Endothelial cell of umbilical vein (primary cell): ENCODE results near the gene GLCE. TPM values are rescaled to one million over a fixed set of nuclear protein-coding genes. Genes with fewer than 3 reads are reported as not detected.

Experiments used
- BruUV-seq: library from RNA; stranded (reverse); fragments of 400-500 nt; replicated peaks from 2 replicates; lab custom pipeline; 2021; lab: Mats Ljungman, UMichigan
- CTCF ChIA-PET: fragments of 300-600, 350-600 bp; sonication (Branson Sonifier 250); formaldehyde crosslinking; loops from one replicate; lab custom pipeline; 2021; ENCODE audit warnings: antibody characterized with exemption, inconsistent platforms; lab: Charles Lee
- POLR2A ChIA-PET: fragments of 300-600, 350-600 bp; sonication (Branson Sonifier 250); formaldehyde crosslinking; loops from one replicate; lab custom pipeline; 2021; ENCODE audit warnings: antibody characterized with exemption, inconsistent platforms; lab: Charles Lee
- DNase-seq: peaks from one replicate; pipeline ENCODE4 v3.0.0-alpha.2; 2011; ENCODE audit warnings: low read depth, low spot score
- FAIRE-seq: peaks from 2 replicates; lab custom pipeline; 2011; peaks lifted over from hg19 to GRCh38; lab: Jason Lieb, UNC
- H2AFZ ChIP-seq: 2 replicates; pipeline ENCODE4 v1.6.0; 2012; ENCODE audit warnings: low read depth, low read length, control low read depth, inconsistent platforms
- H3K27ac ChIP-seq: 2 replicates; pipeline ENCODE4 v1.5.1; 2011; ENCODE audit warnings: low read depth, mild to moderate bottlenecking, control low read depth, low read length, moderate library complexity; ENCODE audit not compliant: insufficient read depth
- H3K27me3 ChIP-seq, 2 experiments: 2 replicates each; pipeline versions ENCODE4 v1.6.0 to v1.6.1; 2011; ENCODE audit warnings: low read length in 2 of 2, mixed read lengths in 1 of 2; ENCODE audit not compliant: control insufficient read depth in 2 of 2, insufficient read depth in 2 of 2
- H3K36me3 ChIP-seq, 2 experiments: 2 replicates in 1 of 2; 3 replicates in 1 of 2; pipeline ENCODE4 v1.5.1; 2011; ENCODE audit warnings: low read length in 2 of 2, mild to moderate bottlenecking in 1 of 2, moderate library complexity in 1 of 2; ENCODE audit not compliant: control insufficient read depth in 2 of 2, insufficient read depth in 2 of 2; ENCODE audit errors: extremely low read depth in 1 of 2
- H3K4me1 ChIP-seq: 3 replicates; pipeline ENCODE4 v1.5.1; 2011; ENCODE audit warnings: mild to moderate bottlenecking, low read length; ENCODE audit not compliant: control insufficient read depth, insufficient read depth; ENCODE audit errors: extremely low read depth
- H3K4me2 ChIP-seq: 2 replicates; pipeline ENCODE4 v1.6.1; 2011; ENCODE audit warnings: low read length, control low read depth, mixed read lengths; ENCODE audit not compliant: insufficient read depth
- H3K4me3 ChIP-seq, 3 experiments: fragments of 200-600 bp in 1 of 3; sonication (generic), shearing (Covaris generic) in 1 of 3; replicated peaks in 1 of 3; 2 replicates each; pipeline ENCODE4 v1.5.1; 2011 to 2016; ENCODE audit warnings: control low read depth in 3 of 3, low read length in 3 of 3, mild to moderate bottlenecking in 2 of 3, inconsistent platforms in 1 of 3, low read depth in 1 of 3, moderate library complexity in 1 of 3; ENCODE audit not compliant: insufficient read depth in 1 of 3
- H3K79me2 ChIP-seq: 2 replicates; pipeline ENCODE4 v1.6.0; 2012; ENCODE audit warnings: low read length, inconsistent platforms; ENCODE audit not compliant: control insufficient read depth, insufficient read depth
- H3K9ac ChIP-seq: replicated peaks from 2 replicates; pipeline ENCODE3; 2011; ENCODE audit warnings: low read length, control low read depth; ENCODE audit not compliant: insufficient read depth; ENCODE audit errors: extremely low read depth
- H3K9me1 ChIP-seq: replicated peaks from 3 replicates; pipeline ENCODE4 v1.6.0; 2011; ENCODE audit warnings: mild to moderate bottlenecking, low read length; ENCODE audit not compliant: control insufficient read depth, insufficient read depth; ENCODE audit errors: extremely low read depth
- H3K9me3 ChIP-seq: replicated peaks from 2 replicates; pipeline ENCODE4 v1.5.1; 2012; ENCODE audit warnings: low read length, inconsistent platforms; ENCODE audit not compliant: control insufficient read depth, insufficient read depth
- H4K20me1 ChIP-seq: replicated peaks from 2 replicates; pipeline ENCODE3; 2011; ENCODE audit warnings: mild to moderate bottlenecking, low read length; ENCODE audit not compliant: control insufficient read depth, insufficient read depth; ENCODE audit errors: extremely low read depth
- EZH2 ChIP-seq: IDR thresholded peaks from 2 replicates; pipeline ENCODE4 v1.6.1; 2012; ENCODE audit warnings: borderline replicate concordance, low read depth, mild to moderate bottlenecking, moderate library complexity, low read length, inconsistent platforms; ENCODE audit not compliant: severe bottlenecking
- FOS ChIP-seq: IDR thresholded peaks from 2 replicates; pipeline ENCODE4 v1.6.1; 2011; ENCODE audit warnings: mild to moderate bottlenecking, low read length, moderate library complexity, borderline replicate concordance; ENCODE audit not compliant: insufficient read depth
- GATA2 ChIP-seq: IDR thresholded peaks from 2 replicates; pipeline ENCODE4 v1.7.0; 2011; ENCODE audit warnings: low read depth, mild to moderate bottlenecking, moderate library complexity, mixed read lengths, low read length; ENCODE audit not compliant: insufficient read length, insufficient read depth
- JUN ChIP-seq: IDR thresholded peaks from 2 replicates; pipeline ENCODE4 v1.6.1; 2011; ENCODE audit warnings: borderline replicate concordance, low read depth; ENCODE audit not compliant: insufficient read length, insufficient read depth
- MYC ChIP-seq: IDR thresholded peaks from one replicate; pipeline ENCODE4 v1.6.1; 2011; ENCODE audit warnings: mild to moderate bottlenecking, low read depth, low read length
- POLR2A ChIP-seq: IDR thresholded peaks from 2 replicates; pipeline ENCODE4 v1.6.1; 2012; ENCODE audit warnings: low read depth, mild to moderate bottlenecking, control low read depth, low read length
- POLR2AphosphoS5 ChIP-seq: IDR thresholded peaks from 2 replicates; pipeline ENCODE4 v1.6.1; 2012; ENCODE audit warnings: low read depth, mild to moderate bottlenecking, control low read depth, low read length, moderate library complexity; ENCODE audit not compliant: insufficient read depth
- dilution Hi-C: fragments of 300-500 bp; cut with MboI; formaldehyde crosslinking; loops from one replicate; pipeline ENCODE4 v1.15.0; 2019; ENCODE audit warnings: low sequenced_read_pairs; ENCODE audit not compliant: extremely low pct_ligation_motif_present
- intact Hi-C: fragments of 100-400 bp; cut with micrococcal nuclease; formaldehyde crosslinking; loops from one replicate; pipeline ENCODE4 v1.10.0; 2022
- polyA plus RNA-seq, 4 experiments: library from polyadenylated mRNA; depleted of rRNA in 3 of 4; stranded (reverse) in 3 of 4; unstranded in 1 of 4; fragments of >200 nt; gene quantifications; 2 replicates each; pipeline versions ENCODE4 v1.2.1 to v1.2.3, GENCODE V29; 2011 to 2012; ENCODE audit warnings: missing spikeins in 1 of 4
- total RNA-seq: library from RNA; stranded (reverse); gene quantifications from 2 replicates; pipeline ENCODE4 v1.2.3, GENCODE V29; 2021
- TF ChIP-seq, protein P1 (sequence below): IDR thresholded peaks from 2 replicates; pipeline ENCODE4 v1.6.1; 2011; ENCODE audit not compliant: insufficient read depth, insufficient read length
- TF ChIP-seq, protein P2 (sequence below), 2 donors: IDR thresholded peaks; 1 replicate in 1 of 2; 2 replicates in 1 of 2; pipeline ENCODE4 v1.5.1; 2011; ENCODE audit warnings: low read length in 2 of 2, mild to moderate bottlenecking in 2 of 2, moderate library complexity in 2 of 2, control low read depth in 1 of 2, inconsistent platforms in 1 of 2, low read depth in 1 of 2; ENCODE audit not compliant: insufficient read depth in 1 of 2; ENCODE audit errors: extremely low read depth in 1 of 2

The GLCE gene
- total and polyA plus RNA-seq, 2 donors (not counting 3 experiments of a cell fraction or from before 2014, with no cell fraction given) = 48.1 to 86.6 TPM

GRCh38 chr15:69316291-69316690, 155.9 kb downstream of the GLCE start:
- no peak overlapping the region for H3K4me3 ChIP-seq
- dilution Hi-C loops (no loop called here), intact Hi-C loops (no loop called here)
- H2AFZ ChIP-seq = no peak overlapping the region
- H3K9me1 ChIP-seq = no peaks in the 10 kb centered on the region
- H3K27ac ChIP-seq = no peak overlapping the region
- DNase-seq (no peak), FAIRE-seq (no peak)
- no peaks in the 10 kb centered on the region for H3K4me1 ChIP-seq
- no TSS peak for BruUV-seq
- CTCF ChIA-PET = interaction anchor here (1.0 to 1.2 kb wide), 2 partner anchors 13 to 16 kb away, joined by 3 read pairs; no protein-coding TSS in a partner anchor
- H3K4me2 ChIP-seq = no peak overlapping the region
- no peaks in the 10 kb centered on the region for H3K9me3 ChIP-seq
- no peaks in the 10 kb centered on the region for H3K27me3 ChIP-seq
- no peaks in the 10 kb centered on the region for H3K79me2 ChIP-seq
- H3K36me3 ChIP-seq = no peaks in the 10 kb centered on the region
- no peaks in the 10 kb centered on the region for H4K20me1 ChIP-seq
- H3K9ac ChIP-seq = no peak overlapping the region
- no peak for TF ChIP-seq POLR2AphosphoS5
- TF ChIP-seq GATA2 = no peak
- no peak for TF ChIP-seq MYC
- TF ChIP-seq EZH2 = no peak
- TF ChIP-seq, protein P1, sequence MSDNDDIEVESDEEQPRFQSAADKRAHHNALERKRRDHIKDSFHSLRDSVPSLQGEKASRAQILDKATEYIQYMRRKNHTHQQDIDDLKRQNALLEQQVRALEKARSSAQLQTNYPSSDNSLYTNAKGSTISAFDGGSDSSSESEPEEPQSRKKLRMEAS = no peak
- no peak for TF ChIP-seq JUN
- TF ChIP-seq FOS = no peak
- TF ChIP-seq, protein P2, sequence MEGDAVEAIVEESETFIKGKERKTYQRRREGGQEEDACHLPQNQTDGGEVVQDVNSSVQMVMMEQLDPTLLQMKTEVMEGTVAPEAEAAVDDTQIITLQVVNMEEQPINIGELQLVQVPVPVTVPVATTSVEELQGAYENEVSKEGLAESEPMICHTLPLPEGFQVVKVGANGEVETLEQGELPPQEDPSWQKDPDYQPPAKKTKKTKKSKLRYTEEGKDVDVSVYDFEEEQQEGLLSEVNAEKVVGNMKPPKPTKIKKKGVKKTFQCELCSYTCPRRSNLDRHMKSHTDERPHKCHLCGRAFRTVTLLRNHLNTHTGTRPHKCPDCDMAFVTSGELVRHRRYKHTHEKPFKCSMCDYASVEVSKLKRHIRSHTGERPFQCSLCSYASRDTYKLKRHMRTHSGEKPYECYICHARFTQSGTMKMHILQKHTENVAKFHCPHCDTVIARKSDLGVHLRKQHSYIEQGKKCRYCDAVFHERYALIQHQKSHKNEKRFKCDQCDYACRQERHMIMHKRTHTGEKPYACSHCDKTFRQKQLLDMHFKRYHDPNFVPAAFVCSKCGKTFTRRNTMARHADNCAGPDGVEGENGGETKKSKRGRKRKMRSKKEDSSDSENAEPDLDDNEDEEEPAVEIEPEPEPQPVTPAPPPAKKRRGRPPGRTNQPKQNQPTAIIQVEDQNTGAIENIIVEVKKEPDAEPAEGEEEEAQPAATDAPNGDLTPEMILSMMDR (IDR thresholded peaks at IDR 0.05; ENCODE audit: extremely low read depth in 1 of 2, insufficient read depth in 1 of 2, low read depth in 1 of 2, low read length in 2 of 2) = no peak
- no peak for TF ChIP-seq POLR2A
- POLR2A ChIA-PET = interaction anchor here (0.7 kb wide), 1 partner anchor 682 kb away, joined by 4 read pairs; no protein-coding TSS in a partner anchor
